A172 (cell line): ENCODE results near the gene CTNNA3. TPM values are rescaled to one million over a fixed set of nuclear protein-coding genes. Genes with fewer than 3 reads are reported as not detected.

Experiments used
- DNase-seq: peaks from one replicate; pipeline ENCODE4 v3.0.0-alpha.2; 2015; ENCODE audit warnings: low spot score
- total RNA-seq: library from RNA; depleted of rRNA; stranded (reverse); fragments of >200 nt; shearing (Covaris generic); gene quantifications from 2 replicates; pipeline ENCODE4 v1.2.3, GENCODE V29; 2014

The CTNNA3 gene
- total RNA-seq, 1 experiment from 2014 or later, result not detected

DNA sequence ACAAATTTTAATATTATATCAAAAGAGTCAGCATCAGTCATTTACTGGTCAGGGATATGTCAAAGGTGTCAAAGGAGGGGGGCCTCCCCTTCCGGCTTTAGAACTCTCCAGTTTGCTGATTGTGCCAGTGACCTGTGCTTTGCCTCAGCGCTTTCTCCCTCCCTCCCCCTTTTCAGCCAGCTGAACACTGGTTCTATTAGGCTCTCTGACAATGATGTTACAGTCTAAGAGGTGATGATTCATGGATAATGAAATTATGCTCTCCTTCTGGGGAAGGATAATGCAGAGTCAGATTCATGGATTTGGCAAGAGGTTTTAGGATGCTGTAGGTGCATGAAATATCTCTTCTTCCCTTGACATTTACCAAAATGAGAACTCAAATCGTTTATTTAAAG is 764.0 kb downstream of the CTNNA3 start:
- DNase-seq, result no peak

GRCh38 chr10:66931340-66931948 is 764.6 kb downstream of the CTNNA3 start:
- DNase-seq, result peak; percentile 69

GRCh38 chr10:66929375-66929774 is 766.6 kb downstream of the CTNNA3 start:
- DNase-seq, result no peak

- DNase-seq, result no peak
Measured at GRCh38 chr10:66928776-66929175, 767.2 kb downstream of the CTNNA3 start.

GRCh38 chr10:66927971-66928770 is 767.8 kb downstream of the CTNNA3 start:
- no peak for DNase-seq

- no peak for DNase-seq
Measured at GRCh38 chr10:66927251-66927935, 768.6 kb downstream of the CTNNA3 start.

GRCh38 chr10:66926841-66927240 is 769.2 kb downstream of the CTNNA3 start:
- no peak for DNase-seq

DNA sequence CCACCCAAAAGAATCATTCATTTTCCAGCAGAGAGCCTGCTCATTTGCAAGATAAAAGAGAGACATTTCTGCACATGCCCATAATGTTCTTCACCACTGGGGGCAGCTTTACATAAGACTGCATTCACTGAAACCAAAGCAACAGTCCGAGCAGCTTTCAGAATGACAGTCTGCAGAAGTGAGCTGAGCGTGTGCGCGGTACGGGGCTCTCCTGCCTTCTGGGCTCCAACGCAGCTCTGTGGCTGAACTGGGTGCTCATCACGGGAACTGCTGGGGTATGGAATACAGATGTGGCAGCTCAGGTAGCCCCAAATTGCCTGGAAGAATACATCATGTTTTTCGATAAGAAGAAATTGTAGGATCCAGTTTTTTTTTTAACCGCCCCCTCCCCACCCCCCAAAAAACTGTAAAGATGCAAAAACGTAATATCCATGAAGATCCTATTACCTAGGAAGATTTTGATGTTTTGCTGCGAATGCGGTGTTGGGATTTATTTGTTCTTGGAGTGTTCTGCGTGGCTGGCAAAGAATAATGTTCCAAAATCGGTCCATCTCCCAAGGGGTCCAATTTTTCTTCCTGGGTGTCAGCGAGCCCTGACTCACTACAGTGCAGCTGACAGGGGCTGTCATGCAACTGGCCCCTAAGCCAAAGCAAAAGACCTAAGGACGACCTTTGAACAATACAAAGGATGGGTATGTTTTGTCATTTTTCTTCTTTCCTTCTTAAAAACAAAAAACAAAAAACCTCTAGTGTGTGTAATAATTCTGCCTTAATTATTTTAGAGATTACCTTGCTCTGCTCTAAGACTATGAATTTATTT is 769.9 kb downstream of the CTNNA3 start, which contains the start of gene LRRTM3:
LRRTM3 (plus strand) TSS at position 141 of the 820 bp plus-strand sequence.
- peak; percentile 74 for DNase-seq

GRCh38 chr10:66925373-66925772 is 770.6 kb downstream of the CTNNA3 start:
- no peak for DNase-seq

DNA sequence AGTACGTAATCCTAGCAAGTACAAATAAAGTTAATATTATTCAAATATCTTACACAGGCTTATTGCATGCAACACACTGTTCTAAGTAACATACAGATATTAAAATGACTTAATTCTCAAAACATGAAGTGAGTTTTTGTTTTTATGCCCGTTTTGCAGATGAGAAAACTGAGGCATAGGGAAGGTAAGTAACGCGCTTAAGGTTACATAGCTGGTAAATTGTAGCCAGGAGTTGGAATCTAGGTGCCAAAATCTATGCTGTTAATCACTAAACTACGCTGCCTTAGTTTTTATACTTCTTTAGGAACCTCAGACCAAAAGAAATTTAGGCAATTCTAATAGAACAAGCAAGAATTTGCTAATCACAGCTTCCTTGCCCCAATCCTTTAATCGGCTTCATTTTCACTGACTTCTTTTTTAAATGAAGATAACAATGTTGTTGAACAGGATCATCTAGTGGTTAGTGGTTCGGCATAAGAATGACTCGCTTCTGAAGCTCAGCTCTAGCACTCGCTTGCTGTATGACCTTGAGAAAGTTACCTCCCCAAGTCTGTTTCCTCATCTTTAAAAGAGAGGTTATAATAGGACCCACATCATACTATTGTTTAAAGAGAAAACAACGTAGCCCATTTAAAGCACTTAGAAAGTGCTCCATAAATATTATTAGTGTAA is 771.2 kb downstream of the CTNNA3 start:
- no peak for DNase-seq

- DNase-seq, result no peak
Measured at GRCh38 chr10:66919248-66919647, 776.7 kb downstream of the CTNNA3 start.

- DNase-seq, result no peak
Measured at GRCh38 chr10:66917104-66917503, 778.9 kb downstream of the CTNNA3 start.

- no peak for DNase-seq
Measured at GRCh38 chr10:66916030-66916429, 780.0 kb downstream of the CTNNA3 start.

- no peak for DNase-seq
Measured at GRCh38 chr10:66910671-66911070, 785.3 kb downstream of the CTNNA3 start.

- DNase-seq, result no peak
Measured at GRCh38 chr10:66892871-66893270, 803.1 kb downstream of the CTNNA3 start.

- no peak for DNase-seq
Measured at GRCh38 chr10:66888237-66888636, 807.8 kb downstream of the CTNNA3 start.

DNA sequence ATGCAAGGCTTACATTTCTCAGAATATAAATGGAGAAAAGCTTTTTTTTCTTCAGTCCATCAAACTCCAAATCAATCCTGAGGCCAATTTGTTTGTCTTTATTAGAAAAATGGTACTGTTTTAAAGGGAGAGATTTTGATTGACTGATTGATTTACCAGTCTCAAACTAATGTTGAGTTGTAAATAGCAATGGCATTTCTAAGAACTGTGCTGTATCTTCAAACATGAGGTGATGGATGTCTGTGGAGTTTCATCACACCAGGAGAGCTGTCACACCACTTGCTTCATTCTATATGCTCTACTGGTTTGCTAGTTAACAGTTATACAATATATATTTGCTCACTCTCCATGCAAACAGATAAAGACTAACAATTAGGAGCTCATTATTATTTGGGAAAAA is 809.1 kb downstream of the CTNNA3 start:
- DNase-seq, result no peak

GRCh38 chr10:66882271-66882670 is 813.7 kb downstream of the CTNNA3 start:
- DNase-seq, result no peak

GRCh38 chr10:66881814-66882213 is 814.2 kb downstream of the CTNNA3 start:
- DNase-seq, result no peak

- DNase-seq, result no peak
Measured at GRCh38 chr10:66880826-66881225, 815.2 kb downstream of the CTNNA3 start.

DNA sequence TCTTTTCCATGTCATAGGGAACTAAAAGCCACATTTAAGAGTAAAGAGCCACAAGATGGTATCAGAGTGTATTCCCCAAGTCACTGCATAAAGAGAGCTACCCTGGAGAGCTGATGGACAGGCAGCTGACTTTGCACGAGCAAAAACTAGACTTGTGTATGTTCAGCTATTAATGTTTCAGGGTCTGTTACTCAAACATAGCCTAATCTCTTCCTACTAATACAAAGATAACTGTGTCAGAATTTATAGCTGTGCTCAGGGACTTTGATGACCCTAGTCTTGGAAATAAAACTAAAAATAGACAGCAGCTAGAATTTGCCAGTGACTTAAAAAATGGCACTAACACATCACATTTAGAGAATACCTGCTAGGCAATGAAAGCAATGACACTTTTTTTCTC is 815.7 kb downstream of the CTNNA3 start:
- no peak for DNase-seq
